Esophagus squamous epithelium (tissue), 5 donors: Measurements from ENCODE around the gene RANBP3L. TPM values are rescaled to one million over a fixed set of nuclear protein-coding genes. Genes with fewer than 3 reads are reported as not detected.
"Not testable (repeated sequence)": the region's sequence is repeated elsewhere in the genome, so short reads cannot be mapped to it uniquely, and the experiment has no call there.

Source experiments
- DNase-seq: peaks from one replicate; lab custom pipeline; 2025; lab: John Stamatoyannopoulos, UW
- H3K27ac ChIP-seq, 4 donors: fragments of 200-600 bp; sonication (generic); one replicate each; pipeline ENCODE4 v1.5.1; 2016 to 2019; ENCODE audit warnings: mild to moderate bottlenecking in 1 of 4
- H3K27me3 ChIP-seq, 4 donors: fragments of 200-600 bp; sonication (generic); 1 replicate in 3 of 4; 2 replicates in 1 of 4; pipeline versions ENCODE4 v1.5.1 to v1.6.0; 2017 to 2021; ENCODE audit warnings: antibody characterized with exemption in 1 of 4
- H3K36me3 ChIP-seq, 3 donors: fragments of 200-600 bp; sonication (generic); one replicate each; pipeline ENCODE4 v1.5.1; 2016 to 2019
- H3K4me1 ChIP-seq, 3 donors: fragments of 200-600 bp; sonication (generic); one replicate each; pipeline ENCODE4 v1.5.1; 2017 to 2019
- H3K4me3 ChIP-seq, 4 donors: fragments of 200-600 bp; sonication (generic); 1 replicate in 3 of 4; 2 replicates in 1 of 4; pipeline ENCODE4 v1.5.1; 2016 to 2019; ENCODE audit warnings: mild to moderate bottlenecking in 2 of 4, moderate library complexity in 1 of 4
- H3K9me3 ChIP-seq, 3 donors: fragments of 200-600 bp; sonication (generic); one replicate each; pipeline ENCODE4 v1.5.1; 2016 to 2019
- CTCF ChIP-seq, 6 experiments: fragments of 450-650 bp in 4 of 6; fragments of 200-600 bp in 2 of 6; sonication (generic) in 2 of 6; IDR thresholded peaks; one replicate each; pipeline ENCODE4 v1.5.1; 2016 to 2019; ENCODE audit warnings: antibody characterized with exemption in 6 of 6, mild to moderate bottlenecking in 4 of 6, moderate library complexity in 4 of 6
- POLR2A ChIP-seq, 4 donors: fragments of 450-650 bp; IDR thresholded peaks; one replicate each; pipeline ENCODE4 v1.6.1; 2017; ENCODE audit warnings: antibody characterized with exemption in 4 of 4, mild to moderate bottlenecking in 4 of 4, moderate library complexity in 3 of 4
- WGBS, 2 donors: methylation state at CpG; one replicate each; pipeline ENCODE4 v1.1.5; 2018; 5-methylcytosine and 5-hydroxymethylcytosine counted together
- intact Hi-C: fragments of 100-400 bp; cut with DNase I; formaldehyde crosslinking; loops from one replicate; pipeline ENCODE4 v1.15.0; 2022
- total RNA-seq, 4 donors: library from RNA; depleted of rRNA; stranded (reverse); fragments of >200 nt; gene quantifications; one replicate each; pipeline ENCODE4 v1.1.0, GENCODE V29; 2016
- donor health status: DM: yes; HTN: yes; CAD: no.

RANBP3L gene
- under 1 TPM in 3 of 4 donors, not detected in 1; 0.30 to 0.57 (median 0.56) TPM for total RNA-seq

- Histone ChIP-seq H3K4me3 (peak within 1 kb of the TSS in 3 of 4 donors; percentile 20 to 57 (median 27)), H3K9me3 (no peaks in the 10 kb centered on the region), H3K27ac (peak within 1 kb of the TSS; percentile 64 to 80 (median 77)), H3K4me1 (peaks cover 7 to 32% (median 12%) of the 10 kb centered on the region in 3 donors), H3K27me3 (no peaks in the 10 kb centered on the region), H3K36me3 (no peaks in the 10 kb centered on the region)
- no peak for TF ChIP-seq CTCF (IDR thresholded peaks at IDR 0.05)
- no peak for TF ChIP-seq POLR2A (IDR thresholded peaks at IDR 0.05)
- DNase-seq: no peak
- WGBS, 2 donors: 6 to 7% methylated on average over 5 of the region's 5 CpGs
- intact Hi-C loops: no loop called here
Measured at GRCh38 chr5:36301858-36302603, at the start of gene RANBP3L. TSS of gene RANBP3L (minus strand) at chr5:36301902. CDS start at chr5:36301416, 486 bp downstream.

GRCh38 chr5:36346896-36347690, 45.4 kb upstream of the RANBP3L start:
- no peak for DNase-seq
- H3K27ac ChIP-seq: no peak overlapping the region
- H3K36me3 ChIP-seq: no peaks in the 10 kb centered on the region
- peaks cover 0 to 2% (median 0%) of the 10 kb centered on the region in 3 donors for H3K4me1 ChIP-seq
- intact Hi-C loops: no loop called here
- H3K27me3 ChIP-seq: no peaks in the 10 kb centered on the region
- TF ChIP-seq CTCF (IDR thresholded peaks at IDR 0.05): no peak
- TF ChIP-seq POLR2A (IDR thresholded peaks at IDR 0.05): no peak
- no peaks in the 10 kb centered on the region for H3K9me3 ChIP-seq
- H3K4me3 ChIP-seq: no peak overlapping the region
- 66 to 79% methylated on average over 5 of the region's 5 CpGs for WGBS, 2 donors

- H3K27ac ChIP-seq: no peak overlapping the region
- H3K36me3 ChIP-seq: no peaks in the 10 kb centered on the region
- intact Hi-C loops: no loop called here
- no peaks in the 10 kb centered on the region for H3K27me3 ChIP-seq
- H3K4me1 ChIP-seq: no peaks in the 10 kb centered on the region
- no peak for TF ChIP-seq CTCF (IDR thresholded peaks at IDR 0.05)
- TF ChIP-seq POLR2A (IDR thresholded peaks at IDR 0.05): no peak
- no peak for DNase-seq
- H3K9me3 ChIP-seq: no peaks in the 10 kb centered on the region
- 85 to 89% methylated on average over 2 of the region's 2 CpGs for WGBS, 2 donors
- no peak overlapping the region for H3K4me3 ChIP-seq
Measured at GRCh38 chr5:36344899-36345298, 43.2 kb upstream of the RANBP3L start.

GRCh38 chr5:36341720-36342119, 40.0 kb upstream of the RANBP3L start:
- H3K27ac ChIP-seq, H3K27me3 ChIP-seq, H3K36me3 ChIP-seq, DNase-seq, intact Hi-C loops, H3K4me1 ChIP-seq, H3K4me3 ChIP-seq, H3K9me3 ChIP-seq: not testable (repeated sequence)
- WGBS, 2 donors: 71 to 84% methylated on average over 4 of the region's 4 CpGs

- Histone ChIP-seq H3K4me3 (no peak overlapping the region), H3K27me3 (no peaks in the 10 kb centered on the region), H3K4me1 (no peaks in the 10 kb centered on the region), H3K36me3 (no peaks in the 10 kb centered on the region), H3K9me3 (no peaks in the 10 kb centered on the region), H3K27ac (no peak overlapping the region)
- no peak for DNase-seq
- intact Hi-C loops: no loop called here
- TF ChIP-seq POLR2A (IDR thresholded peaks at IDR 0.05) (no peak), CTCF (IDR thresholded peaks at IDR 0.05) (no peak)
- 80 to 85% methylated on average over 1 of the region's 1 CpG for WGBS, 2 donors
Measured at GRCh38 chr5:36337597-36337996, 35.9 kb upstream of the RANBP3L start.
